Stimulated activated CD4-positive, alpha-beta T cell treated with anti-CD3 and anti-CD28 coated beads, Interleukin-4, amount 100 ng/mL, for 1 hour (primary cell): ENCODE data around the gene ALPI.
"Not testable (repeated sequence)": the region's sequence is repeated elsewhere in the genome, so short reads cannot be mapped to it uniquely, and the experiment has no call there.

Experiments
- DNase-seq: peaks from one replicate; pipeline ENCODE4 v3.0.0-alpha.2; 2020

The ALPI gene

DNA sequence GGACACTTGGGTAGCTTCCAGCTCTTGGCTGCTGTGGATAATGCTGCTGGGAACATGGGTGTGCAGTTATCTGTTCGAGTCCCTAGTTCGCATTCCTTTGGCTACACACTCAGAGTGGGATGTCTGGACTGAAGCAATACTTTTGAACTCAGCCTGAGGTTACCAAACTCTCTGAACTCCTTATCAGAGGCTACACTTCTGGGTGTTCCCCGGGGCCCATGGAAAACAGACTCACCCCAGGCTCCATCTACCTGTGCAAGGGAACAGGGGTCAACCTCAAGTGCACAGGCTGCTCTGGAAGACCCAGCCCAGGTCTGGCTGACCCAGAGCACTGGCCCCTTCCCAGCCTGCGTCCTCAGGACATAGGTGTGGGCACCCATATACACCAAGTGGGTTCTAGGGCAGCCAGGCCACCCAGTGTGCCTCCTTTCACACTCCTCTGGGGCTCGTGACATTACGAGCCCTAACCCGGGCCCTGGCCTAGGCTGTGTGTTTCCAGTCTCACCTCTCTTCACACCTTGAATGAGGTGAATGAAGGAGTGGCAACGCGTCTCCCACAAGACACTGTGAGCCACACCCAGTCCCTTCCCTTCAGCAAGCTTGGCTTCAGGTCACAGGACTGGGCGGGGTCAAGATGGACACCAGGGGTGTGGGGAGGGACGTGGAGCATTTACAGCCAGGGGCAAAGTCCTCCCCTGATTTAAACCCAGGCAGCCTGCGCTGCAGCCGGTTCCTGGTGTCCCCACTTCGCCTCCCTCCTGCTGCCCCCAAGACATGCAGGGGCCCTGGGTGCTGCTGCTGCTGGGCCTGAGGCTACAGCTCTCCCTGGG is at the start of gene ALPI:
ALPI (plus strand) TSS at position 728 of the 830 bp plus-strand sequence; CDS start at position 775, 47 bp downstream.
- DNase-seq, result no peak

DNA sequence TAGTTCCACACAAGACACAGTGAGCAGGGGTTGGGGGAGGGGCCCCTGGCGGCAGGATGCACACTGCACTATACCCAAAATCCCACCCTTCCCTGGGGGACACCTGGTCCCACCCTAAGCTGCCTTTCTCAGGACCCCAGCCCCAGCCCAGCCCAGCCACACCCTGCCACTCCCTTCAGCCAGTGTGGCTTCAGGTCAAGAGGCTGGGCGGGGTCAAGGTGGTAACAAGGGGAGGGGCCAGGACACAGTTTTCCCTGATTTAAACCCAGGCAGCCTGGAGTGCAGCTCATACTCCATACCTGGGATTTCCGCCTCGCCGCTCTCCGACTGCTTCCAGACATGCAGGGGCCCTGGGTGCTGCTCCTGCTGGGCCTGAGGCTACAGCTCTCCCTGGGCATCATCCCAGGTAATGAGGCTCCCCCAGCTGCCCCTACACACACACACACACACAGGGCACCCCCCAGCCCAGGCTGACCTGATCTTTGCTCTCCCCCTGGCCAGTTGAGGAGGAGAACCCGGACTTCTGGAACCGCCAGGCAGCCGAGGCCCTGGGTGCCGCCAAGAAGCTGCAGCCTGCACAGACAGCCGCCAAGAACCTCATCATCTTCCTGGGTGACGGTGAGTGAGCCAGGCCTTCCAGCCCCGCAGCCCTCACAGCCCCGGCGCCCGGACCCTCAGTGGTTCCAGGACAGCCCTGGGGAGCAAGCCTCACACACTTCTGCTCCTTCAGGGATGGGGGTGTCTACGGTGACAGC is 49.2 kb upstream of the ALPI start, which contains the start of gene ALPG:
ALPG (plus strand) TSS at position 289 of the 755 bp plus-strand sequence; CDS start at position 340, 51 bp downstream.
- no peak for DNase-seq

DNA sequence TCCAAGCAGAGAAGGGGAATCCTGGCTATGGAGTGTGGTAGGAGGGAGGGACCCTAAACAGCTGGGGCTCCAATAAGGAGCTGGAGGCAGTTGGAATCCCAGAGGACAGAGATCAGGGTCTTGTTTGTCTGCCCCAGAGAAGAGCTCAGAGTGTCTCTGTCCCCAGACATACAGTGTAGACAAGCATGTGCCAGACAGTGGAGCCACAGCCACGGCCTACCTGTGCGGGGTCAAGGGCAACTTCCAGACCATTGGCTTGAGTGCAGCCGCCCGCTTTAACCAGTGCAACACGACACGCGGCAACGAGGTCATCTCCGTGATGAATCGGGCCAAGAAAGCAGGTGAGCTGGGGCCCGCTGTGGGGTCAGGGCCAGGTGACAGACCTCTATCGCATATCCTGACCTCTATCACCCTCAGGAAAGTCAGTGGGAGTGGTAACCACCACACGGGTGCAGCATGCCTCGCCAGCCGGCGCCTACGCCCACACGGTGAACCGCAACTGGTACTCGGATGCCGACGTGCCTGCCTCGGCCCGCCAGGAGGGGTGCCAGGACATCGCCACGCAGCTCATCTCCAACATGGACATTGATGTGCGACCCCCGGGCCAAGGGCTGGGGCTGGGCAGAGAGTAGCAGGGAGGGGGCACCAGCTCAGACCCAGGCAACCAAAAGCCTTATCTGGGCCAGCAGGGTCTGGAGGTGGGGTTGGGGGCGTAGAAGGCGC is 48.4 kb upstream of the ALPI start:
- not testable (repeated sequence) for DNase-seq

DNA sequence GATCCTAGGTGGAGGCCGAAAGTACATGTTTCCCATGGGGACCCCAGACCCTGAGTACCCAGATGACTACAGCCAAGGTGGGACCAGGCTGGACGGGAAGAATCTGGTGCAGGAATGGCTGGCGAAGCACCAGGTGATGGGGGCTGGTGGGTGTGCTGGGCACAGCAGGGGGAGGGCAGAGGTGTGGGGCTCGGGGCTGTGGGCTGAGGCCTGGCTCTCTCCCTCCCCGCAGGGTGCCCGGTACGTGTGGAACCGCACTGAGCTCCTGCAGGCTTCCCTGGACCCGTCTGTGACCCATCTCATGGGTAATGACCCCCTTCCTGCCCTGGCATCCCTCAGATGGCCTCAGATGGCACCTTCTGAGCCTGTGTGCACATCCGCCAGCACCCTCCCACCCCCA is 47.7 kb upstream of the ALPI start:
- DNase-seq, result not testable (repeated sequence)

DNA sequence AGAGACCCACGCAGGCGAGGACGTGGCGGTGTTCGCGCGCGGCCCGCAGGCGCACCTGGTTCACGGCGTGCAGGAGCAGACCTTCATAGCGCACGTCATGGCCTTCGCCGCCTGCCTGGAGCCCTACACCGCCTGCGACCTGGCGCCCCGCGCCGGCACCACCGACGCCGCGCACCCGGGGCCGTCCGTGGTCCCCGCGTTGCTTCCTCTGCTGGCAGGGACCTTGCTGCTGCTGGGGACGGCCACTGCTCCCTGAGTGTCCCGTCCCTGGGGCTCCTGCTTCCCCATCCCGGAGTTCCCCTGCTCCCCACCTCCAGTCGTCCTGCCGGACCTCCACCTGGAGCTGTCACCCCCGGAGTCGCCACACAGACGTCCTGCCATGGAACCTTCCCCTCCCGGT is 46.3 kb upstream of the ALPI start:
- DNase-seq, result not testable (repeated sequence)

DNA sequence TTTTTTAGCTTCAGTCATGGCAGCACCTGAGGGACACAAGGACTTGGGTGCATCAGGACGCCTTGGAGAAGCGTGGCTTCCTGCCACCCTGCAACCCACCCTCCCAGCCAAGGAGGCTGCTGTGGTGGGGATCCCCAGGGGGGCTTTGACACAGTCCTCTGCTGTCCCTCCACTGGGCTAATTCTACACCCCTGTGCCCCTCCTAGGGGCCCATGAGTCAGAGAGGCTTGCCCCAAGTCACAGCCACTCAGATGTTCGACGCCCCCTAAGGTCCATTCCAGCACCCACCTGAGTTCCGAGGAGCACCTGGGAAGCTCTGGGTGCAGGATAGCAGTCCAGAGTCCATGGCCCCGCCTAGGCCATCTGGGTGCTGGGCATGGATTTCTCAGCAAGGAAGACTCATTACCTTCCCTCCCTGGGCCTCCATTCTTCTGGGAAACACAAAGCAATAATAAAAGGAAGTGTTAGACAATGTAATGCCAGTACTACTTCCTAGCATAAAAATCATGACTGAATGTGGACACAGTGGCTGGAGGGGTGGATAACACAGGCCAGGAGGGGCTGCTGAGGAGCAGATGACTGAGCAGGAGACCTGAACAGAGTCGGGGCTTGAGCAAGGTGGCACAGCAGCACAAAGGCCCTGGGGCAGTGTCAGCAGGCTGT is 45.6 kb upstream of the ALPI start:
- no peak for DNase-seq

DNA sequence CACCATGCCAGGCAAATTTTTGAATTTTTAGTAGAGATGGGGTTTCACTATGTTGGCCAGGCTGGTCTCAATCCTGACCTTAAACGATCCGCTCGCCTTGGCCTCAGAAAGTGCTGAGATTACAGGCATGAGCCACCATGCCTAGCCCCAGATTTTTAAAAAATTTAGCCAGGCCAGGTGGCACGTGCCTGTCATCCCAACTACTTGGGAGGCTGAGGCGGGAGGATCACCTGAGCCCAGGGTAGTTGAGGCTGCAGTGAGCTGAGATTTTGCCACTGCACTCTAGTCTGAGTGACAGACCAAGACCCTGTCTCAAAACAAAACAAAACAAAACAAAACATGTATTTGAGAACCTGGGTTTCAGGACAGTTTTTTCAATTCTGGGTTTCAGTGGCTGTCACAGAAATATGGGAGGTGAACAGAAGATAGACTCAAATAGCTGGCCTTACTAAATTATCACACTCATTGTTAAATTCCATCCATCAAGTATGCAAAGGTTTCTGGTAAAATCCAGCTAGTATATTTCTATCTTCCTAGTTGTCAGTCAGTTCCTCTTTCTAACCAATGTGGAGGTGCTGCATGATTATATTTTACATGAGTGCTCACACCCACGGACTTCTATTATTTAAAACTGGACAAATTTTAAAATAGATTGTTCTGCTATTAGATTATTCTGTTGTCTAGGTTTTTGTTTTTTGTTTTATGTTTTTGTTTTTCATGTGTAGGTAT is 43.9 kb upstream of the ALPI start:
- no peak for DNase-seq

DNA sequence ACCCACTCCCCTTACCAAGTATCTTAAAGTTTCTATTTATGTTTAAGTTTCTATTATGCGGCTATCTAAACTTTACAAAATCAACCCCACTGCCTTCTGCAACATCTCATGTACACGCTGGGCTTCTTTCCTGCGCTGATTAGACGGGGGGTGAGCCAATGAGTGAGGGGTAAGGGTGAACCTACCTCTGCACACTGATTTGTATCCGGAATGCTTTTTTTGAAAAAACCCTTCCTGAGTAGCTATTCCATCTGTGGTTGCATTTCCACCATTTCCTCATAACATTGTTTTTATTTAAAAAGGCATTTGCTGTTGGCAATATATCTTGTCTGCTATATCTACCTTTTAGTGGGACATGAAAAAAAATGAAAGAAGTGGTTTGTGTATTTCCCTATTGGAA is 43.0 kb upstream of the ALPI start:
- DNase-seq, result no peak

DNA sequence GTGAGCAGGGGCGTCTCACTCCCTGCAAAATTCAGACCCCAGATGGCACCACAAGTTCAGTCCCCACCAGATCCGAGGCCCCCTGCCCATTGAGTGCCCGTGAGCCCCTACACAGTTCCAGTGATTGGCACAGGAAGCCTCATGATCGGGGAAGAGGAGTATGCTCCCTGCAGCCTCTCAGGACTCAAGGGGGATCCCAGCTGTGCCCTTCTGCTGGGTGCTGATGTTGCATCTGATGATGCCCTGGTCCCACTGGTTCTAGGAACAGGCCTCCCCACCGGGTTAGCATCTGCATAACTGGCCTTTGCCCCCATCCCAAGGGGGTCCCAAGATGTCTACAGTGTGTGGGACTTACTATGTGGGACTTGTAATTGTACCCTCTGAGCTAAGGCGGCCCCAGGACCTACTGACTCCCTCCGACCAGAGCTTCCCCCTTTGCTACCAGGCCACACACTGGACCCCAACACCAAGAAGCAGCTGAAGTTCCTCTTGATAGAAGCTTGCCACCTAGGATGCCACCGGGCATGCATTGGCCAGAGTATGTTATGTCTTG is 40.7 kb upstream of the ALPI start:
- no peak for DNase-seq

DNA sequence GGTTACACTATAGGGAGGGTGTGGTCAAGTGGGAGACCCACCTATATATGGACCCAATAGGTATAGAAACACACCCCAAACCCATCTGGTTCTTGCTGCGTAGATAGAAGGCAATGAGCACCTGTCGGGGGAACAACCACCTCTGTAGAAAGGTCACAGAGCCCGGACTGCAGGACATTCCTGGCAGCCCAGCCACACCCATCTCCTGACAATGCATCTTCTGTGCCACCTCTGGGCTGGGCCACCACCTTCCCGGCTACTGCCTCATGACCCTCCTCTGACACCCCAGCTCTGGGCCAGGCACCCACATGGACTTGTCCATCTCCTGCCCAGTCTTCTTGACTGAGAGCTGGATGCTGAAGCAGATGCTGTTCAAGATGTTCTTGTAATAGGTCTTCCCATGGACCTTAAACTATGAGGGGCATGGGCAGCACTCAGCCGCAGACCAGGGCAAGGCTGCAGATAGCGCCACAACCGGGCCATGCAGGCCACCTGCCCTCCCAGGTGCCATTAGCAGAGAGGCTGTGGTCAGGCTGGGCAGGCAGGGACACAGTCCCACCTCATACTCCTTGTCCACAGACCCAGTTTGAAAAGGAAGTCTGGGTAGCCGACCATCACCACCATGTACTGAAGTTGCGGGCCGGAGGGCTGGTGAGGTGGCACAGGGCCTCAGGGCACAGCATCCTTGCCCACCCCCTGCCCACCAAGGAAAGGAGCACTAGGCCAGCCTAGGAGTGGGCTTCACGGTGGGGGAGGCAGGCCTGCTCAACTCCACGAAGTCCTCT is 40.0 kb upstream of the ALPI start:
- DNase-seq, result no peak

DNA sequence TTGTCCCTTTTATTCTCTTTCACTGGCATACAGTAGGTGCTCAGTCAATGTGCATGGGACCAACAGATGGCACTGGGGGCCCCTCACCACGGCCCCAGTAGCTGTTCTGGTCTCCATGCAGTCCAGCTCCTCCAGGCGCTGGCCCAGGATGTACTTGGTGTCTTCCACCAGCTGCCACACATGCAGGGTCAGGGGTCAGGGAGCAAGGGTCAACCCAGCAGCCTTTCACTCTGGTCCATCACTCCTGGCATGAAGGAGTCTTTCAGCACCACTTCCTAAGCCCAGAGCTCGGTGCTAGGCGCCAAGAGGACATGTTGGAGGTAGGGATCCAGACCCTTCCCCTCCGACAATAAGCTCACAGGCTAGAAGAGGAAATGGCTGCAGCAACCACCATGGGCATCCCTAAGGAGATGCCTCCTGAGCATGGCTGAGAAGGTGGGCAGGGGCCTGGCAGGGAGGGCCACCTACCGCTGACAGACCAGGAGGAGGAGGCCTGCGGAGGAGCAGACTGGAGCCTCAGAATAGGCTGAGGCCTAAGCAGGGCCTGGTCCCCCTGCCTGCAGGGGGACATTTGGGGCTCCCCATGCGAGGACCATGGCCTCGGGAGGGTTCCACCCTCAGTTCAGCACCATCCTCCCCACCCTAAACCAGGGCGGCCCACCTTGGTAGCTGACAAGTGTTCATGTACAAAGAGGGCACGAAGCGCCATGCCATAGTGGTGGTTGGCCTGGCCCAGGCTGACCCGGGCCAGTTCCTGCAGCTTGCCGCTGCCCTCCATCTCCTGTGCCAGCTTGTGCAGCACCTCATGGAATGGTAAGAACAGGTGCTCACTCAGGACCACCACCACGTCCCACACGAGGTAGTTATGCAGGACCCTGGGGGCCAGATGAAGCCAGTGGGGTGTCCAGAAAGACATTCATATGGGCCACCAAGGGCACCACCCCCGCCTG is 39.2 kb upstream of the ALPI start:
- DNase-seq, result no peak

DNA sequence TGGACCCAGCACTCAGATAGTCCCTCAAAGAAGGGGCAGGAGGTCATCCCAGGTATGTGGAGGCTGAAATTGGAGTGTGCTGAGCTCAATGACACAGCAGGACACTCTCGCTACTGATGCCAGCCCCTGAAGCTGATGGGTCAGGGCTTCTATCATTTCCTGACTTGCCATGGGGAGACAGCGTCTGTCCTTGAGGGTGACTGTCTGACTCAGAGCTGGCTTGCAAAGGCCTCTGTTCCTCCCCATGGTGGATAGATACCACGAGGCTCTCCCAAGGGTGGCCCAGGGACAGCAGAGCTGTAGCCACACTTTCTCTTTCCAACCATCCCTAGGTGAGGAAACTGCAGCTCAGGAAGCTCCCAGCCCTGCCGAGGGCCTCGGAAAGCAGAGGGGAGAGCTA is 38.5 kb upstream of the ALPI start:
- DNase-seq, result no peak

DNA sequence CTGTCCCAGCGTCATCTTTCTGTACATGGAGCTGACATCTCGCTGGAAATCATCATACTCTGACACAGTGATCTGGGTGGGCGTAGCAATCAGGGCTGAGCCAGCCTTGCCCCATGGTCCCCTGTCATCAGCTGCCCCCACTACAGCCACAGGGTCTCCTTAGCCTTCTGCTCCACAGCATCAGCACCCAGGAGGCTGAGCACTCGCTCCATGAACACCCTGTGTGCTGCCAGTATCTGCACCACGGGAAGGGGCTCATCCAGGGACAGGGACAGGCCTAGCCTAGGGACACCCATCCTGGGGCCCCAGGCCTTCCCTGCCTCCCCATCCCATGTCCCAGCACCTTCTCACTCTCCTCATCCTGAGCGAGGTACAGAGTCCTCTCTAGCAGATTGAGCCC is 37.9 kb upstream of the ALPI start:
- no peak for DNase-seq

DNA sequence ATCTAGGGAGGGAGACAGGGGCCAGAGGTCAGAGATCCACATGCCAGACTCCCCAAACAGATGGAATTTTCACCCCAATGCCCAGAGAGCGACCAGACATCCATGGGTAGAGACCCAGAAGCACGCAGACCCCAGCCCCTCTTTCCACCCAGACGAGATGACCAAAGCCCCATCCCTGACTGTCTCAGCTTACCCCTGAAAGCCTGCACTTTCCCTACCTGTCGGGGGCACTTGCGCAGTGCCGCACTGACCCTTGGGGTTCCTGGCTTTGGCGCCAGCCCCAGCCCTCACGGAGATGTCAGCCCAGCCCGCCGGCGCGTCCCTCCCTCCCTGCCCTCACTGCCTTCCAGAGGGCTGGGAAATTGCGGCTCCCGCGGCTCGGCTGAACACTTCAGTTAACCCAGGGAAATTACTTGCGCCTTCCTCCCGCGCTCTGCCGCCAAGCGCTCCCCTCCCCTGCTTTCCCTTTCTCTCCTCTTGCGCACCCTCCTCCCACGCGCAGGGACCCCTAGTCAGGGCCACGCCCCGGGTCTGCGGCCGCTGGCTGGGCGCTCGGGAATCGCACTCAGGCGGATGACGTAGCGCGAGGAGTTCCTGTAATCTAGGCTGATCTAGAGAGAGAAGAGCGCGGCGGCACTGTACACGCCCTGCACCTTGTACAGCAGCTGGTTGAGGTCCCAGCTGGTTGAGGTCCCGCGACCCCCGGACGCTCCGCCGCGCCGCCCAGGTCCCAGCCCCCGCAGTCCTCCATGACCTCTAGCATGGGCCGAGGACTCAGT is 37.3 kb upstream of the ALPI start:
- no peak for DNase-seq

DNA sequence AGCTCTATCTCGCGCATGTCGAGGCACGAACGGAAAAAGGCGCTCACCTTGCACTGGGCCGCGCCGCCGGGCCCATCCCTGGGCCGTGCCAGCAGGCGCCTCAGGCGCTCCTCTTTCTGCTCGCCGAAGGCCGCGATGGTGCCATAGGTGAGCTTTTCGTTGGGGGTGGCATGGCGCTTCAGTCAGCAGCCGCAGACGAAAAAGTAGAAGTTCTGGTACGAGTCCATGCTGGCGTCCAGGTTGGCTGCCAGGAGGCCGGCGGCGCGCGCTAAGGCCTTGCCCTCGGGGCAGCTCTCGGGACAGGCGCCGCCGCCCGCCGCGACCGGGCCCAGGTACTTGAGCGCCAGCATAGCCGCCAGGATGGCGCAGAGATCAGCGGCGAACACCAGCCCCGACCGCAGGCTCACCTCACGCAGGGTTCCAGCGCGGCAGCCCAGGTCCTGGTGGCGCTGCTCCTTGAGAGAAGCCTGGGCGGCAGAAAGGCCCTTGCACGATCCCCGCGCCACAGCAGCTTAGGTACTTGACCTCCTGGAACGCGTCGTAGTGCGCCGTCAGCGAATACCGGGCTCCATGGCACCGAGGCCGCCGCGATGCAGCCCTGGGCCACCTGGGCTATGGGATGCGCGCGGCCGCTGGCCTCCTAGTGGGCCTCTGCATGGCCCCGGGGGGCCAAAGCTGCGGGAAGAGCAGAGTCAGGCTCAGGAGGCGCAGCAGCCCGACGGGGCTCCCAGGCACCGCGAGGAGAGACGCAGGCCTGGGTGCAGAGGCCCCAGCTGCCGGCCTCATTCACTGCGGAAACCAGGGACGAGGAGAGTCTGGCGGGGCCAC is 36.5 kb upstream of the ALPI start:
- no peak for DNase-seq

DNA sequence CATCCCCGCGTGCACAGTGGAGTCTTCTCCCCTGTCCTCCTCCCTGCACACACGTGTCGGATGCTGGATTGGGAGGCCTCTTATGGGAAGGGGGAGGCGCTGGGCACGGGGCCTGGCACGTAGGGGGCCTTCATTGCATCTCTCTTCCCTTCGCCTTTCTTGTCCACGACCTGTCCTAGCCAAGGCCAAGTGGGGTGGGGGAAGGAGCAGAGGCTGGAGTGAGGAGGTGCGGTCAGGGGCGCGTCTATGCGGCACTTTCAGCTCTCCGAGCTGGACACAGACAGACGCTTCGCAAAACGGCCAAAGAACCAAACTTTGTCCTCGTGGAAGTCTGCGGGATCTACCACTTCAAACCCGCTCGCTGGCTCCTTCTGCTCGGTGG is 35.9 kb upstream of the ALPI start:
- DNase-seq, result no peak

DNA sequence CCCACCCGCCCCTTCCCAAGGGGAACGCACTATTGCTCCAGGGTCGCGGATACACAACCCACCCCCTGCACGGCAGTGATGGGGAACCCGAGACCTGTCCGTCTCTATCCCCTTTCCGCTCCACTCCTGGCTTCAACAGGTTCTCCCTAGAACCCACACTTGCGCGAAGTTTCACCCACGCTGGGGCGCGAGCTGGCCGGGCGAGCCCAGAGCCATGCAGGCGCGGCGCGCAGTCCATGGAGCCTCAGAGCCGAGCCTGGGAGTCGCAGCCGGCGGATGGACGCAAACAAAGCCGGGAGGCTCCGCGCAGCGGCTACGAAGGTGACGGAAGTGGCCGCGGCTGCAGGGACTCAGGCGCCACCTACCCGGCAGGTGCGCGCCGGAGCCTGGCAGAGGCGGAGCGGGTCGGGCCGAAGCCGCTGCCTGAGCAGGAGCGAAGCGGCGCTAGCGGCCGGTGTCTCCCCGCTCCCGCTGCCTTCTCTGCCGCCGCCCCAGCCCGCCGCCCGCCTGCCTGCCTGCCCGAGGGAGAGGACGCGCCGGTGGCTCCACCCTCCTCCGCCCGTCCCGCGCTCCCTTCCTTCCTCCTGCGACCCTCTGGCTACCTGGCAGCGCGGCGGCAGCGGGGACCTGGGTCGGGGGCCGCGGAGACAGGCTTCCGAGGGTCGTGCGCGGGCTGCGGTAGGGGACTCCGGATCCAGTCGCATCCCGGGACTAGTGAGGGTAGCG is 35.3 kb upstream of the ALPI start:
- peak; percentile 30 for DNase-seq
